GM12801 (cell line): ENCODE data around the gene SLC9A7.

ENCODE experiments used
- CTCF ChIP-seq: IDR thresholded peaks from one replicate; pipeline ENCODE4 v1.5.1; 2011; ENCODE audit warnings: control low read depth; ENCODE audit not compliant: insufficient read length; ENCODE audit errors: extremely low read depth

SLC9A7 gene

DNA sequence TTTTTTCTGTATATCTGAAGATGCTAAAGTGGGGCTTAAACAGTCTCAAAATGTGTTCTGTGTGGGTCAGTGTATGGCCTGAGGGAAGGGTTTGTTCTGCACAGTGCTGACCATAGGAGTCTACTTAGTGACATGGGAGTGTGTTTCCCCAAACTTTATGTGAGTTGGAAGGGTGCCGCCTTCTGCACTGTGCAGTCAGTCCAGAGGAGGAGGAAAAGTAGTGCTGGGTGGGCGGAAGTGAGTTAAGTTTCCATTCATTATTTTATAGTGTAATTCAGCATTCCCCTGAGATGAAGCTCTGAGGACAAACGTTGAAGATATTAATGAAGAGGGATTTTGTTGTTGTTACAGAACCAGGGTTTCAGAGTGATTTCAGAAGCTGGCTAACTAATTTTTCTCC, 182.5 kb downstream of the SLC9A7 start:
- no peak for TF ChIP-seq CTCF

DNA sequence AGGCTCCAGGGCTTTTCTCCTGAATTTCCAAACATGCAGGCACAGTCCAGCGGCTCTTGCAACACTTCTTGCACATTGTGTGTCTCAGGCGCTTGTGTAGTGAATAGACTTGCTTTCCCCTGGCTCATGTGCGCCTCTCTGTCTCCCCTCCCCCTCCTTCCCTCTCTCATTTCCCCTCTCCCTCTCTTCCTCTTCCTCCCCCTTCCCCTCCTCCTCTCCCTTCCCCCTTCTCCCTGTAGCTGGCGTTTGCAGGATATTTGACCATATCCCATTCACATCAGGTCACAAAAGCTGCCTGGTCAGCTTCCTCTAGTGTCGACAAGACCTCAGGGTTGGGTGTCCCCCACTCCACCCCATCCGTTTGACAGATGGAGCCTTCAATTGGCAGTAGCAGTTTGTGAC, 182.9 kb downstream of the SLC9A7 start:
- no peak for TF ChIP-seq CTCF

GRCh38 chrX:46575586-46575985, 183.3 kb downstream of the SLC9A7 start:
- no peak for TF ChIP-seq CTCF

- no peak for TF ChIP-seq CTCF
These were observed 184.0 kb downstream of the SLC9A7 start for GRCh38 chrX:46574774-46575381.

DNA sequence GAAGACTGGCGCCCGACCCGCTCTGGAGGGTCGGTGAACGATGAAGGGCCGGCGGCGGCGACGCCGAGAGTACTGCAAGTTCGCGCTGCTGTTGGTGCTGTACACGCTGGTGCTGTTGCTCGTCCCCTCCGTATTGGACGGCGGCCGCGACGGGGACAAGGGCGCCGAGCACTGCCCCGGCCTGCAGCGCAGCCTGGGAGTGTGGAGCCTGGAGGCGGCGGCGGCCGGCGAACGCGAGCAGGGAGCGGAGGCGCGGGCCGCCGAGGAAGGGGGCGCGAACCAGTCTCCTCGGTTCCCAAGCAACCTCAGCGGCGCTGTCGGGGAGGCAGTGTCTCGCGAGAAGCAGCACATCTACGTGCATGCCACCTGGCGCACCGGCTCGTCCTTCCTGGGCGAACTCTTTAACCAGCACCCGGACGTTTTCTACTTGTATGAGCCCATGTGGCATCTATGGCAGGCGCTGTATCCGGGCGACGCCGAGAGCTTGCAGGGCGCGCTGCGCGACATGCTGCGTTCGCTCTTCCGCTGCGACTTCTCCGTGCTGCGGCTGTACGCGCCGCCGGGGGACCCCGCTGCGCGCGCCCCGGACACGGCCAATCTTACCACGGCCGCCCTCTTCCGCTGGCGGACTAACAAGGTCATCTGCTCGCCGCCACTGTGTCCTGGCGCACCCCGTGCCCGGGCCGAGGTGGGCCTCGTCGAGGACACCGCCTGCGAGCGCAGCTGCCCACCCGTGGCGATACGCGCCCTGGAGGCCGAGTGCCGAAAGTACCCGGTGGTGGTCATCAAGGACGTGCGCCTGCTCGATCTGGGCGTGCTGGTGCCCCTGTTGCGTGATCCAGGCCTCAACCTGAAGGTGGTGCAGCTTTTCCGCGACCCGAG, 184.8 kb downstream of the SLC9A7 start:
- no peak for TF ChIP-seq CTCF

GRCh38 chrX:46573331-46573891, 185.5 kb downstream of the SLC9A7 start, which contains the start of gene CHST7:
Gene CHST7, plus strand, starts transcription at chrX:46573765. Its CDS starts 167 bp downstream, at chrX:46573932.
- TF ChIP-seq CTCF, result no peak

- no peak for TF ChIP-seq CTCF
These were observed 186.5 kb downstream of the SLC9A7 start for GRCh38 chrX:46572340-46572936.
